ENCODE measurements around the gene GET3. TPM values are rescaled to one million over a fixed set of nuclear protein-coding genes. Genes with fewer than 3 reads are reported as not detected.

Gene GET3
- total RNA-seq, 1 donor = 99.5 TPM

DNA sequence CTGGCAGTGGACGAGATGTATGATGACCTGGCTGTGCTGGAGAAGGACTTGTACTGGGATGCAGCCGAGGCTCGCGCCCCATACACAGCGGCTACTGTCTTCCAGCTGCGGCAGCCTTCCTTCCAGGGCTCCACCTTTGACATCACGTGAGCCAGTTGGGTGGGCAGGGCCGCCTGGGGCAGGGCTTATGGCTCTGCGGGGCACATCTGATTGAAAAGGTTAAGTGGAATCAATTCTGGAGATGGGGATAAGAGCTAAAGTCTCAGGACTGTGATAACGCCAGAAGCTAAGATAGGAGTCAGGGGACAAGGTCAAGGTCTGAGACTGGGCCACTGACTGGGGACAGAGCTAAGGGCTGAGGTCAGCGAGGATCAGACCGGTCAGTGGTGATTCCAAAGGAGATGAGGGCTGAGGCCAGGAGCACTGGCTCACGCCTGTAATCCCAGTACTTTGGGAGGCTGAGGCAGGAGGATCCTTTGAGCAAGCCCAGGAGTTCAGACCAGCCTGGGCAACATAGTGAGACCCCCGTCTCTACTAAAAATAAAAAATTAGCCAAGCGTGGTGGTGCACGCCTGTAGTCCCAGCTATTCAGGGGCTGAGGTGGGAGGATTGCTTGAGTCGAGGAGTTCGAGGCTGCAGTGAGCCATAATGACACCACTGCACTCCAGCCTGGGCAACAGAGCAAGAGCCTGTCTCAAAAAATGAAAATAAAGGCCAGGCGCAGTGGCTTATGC lies 19.0 kb downstream of the GET3 start:
- peaks cover 6% of the 10 kb centered on the region for H3K4me1 ChIP-seq (ENCODE audit: insufficient read depth, low read length)
- no peak overlapping the region for H2AFZ ChIP-seq (ENCODE audit: low read length)
- DNase-seq (ENCODE audit: insufficient read length, low spot score, missing footprints) = peak; percentile 62
- H3K27ac ChIP-seq (ENCODE audit: low read depth, low read length) = no peak overlapping the region
- no peaks in the 10 kb centered on the region for H4K20me1 ChIP-seq (ENCODE audit: insufficient read depth, low read length)
- no peak overlapping the region for H3K4me2 ChIP-seq (ENCODE audit: insufficient read depth, low read length)
- H3K4me3 ChIP-seq (ENCODE audit: insufficient read depth, low read length) = no peak overlapping the region
- peaks cover 9% of the 10 kb centered on the region for H3K27me3 ChIP-seq (ENCODE audit: insufficient read depth, low read length)
- no peaks in the 10 kb centered on the region for H3K79me2 ChIP-seq (ENCODE audit: insufficient read depth, low read length)
- H3K36me3 ChIP-seq (ENCODE audit: insufficient read depth, low read length) = no peaks in the 10 kb centered on the region
- no peaks in the 10 kb centered on the region for H3K9me3 ChIP-seq (ENCODE audit: low read depth, low read length)
- TF ChIP-seq, protein P1, sequence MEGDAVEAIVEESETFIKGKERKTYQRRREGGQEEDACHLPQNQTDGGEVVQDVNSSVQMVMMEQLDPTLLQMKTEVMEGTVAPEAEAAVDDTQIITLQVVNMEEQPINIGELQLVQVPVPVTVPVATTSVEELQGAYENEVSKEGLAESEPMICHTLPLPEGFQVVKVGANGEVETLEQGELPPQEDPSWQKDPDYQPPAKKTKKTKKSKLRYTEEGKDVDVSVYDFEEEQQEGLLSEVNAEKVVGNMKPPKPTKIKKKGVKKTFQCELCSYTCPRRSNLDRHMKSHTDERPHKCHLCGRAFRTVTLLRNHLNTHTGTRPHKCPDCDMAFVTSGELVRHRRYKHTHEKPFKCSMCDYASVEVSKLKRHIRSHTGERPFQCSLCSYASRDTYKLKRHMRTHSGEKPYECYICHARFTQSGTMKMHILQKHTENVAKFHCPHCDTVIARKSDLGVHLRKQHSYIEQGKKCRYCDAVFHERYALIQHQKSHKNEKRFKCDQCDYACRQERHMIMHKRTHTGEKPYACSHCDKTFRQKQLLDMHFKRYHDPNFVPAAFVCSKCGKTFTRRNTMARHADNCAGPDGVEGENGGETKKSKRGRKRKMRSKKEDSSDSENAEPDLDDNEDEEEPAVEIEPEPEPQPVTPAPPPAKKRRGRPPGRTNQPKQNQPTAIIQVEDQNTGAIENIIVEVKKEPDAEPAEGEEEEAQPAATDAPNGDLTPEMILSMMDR (IDR thresholded peaks at IDR 0.05; ENCODE audit: extremely low read depth, low read depth, low read length) = no peak

DNA sequence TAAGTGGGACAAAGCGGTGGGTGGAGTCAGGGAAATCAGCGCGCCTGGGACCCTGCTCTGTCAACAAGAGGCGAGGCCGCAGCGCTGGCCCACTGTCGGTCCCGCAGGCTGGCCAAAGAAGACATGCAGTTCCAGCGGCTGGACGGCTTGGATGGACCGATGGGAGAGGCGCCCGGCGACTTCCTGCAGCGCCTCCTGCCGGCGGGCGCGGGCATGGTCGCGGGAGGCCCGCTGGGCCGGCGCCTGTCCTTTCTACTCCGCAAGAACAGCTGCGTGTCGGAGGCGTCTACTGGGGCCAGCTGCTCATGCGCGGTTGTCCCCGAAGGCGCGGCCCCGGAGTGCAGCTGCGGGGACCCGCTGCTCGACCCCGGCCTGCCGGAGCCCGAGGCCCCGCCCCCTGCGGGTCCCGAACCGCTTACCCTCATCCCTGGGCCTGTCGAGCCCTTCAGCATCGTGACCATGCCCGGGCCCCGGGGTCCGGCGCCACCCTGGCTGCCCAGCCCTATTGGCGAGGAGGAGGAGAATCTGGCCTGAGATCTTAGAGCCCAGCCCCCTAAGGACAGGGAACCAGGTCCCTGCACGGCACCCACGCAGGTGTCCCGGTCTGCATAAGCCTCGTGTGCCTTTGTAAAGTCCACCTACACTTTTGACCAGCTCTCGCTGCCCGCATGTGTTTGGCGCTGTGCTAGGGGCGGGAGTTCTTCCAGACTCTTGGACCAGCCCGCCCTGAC lies 20.4 kb downstream of the GET3 start:
- peak; percentile 99 for DNase-seq (ENCODE audit: insufficient read length, low spot score, missing footprints)
- Histone ChIP-seq H3K79me2 (ENCODE audit: insufficient read depth, low read length) (no peaks in the 10 kb centered on the region), H3K27ac (ENCODE audit: low read depth, low read length) (no peak overlapping the region)

DNA sequence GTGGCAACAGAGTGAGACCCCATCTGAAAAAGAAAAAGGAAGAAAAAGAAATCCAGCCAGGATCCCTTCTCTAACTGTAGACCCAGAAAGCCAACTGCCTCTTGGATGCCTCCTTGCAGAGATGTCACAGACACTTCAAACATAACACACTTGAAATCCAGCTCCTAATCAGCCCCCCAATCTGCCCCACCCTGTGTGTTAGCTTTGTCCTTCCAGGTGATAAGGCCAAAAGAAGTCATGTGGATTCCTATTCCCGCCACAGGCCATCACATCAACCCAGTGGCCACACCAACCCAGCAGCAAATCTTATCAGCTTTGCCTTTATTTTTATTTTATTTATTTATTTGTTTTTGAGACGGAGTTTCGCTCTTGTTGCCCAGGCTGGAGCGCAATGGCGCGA lies 22.4 kb downstream of the GET3 start:
- no peaks in the 10 kb centered on the region for H3K36me3 ChIP-seq (ENCODE audit: insufficient read depth, low read length)
- H3K4me3 ChIP-seq (ENCODE audit: insufficient read depth, low read length) = no peak overlapping the region
- no peaks in the 10 kb centered on the region for H3K27me3 ChIP-seq (ENCODE audit: insufficient read depth, low read length)
- H3K4me2 ChIP-seq (ENCODE audit: insufficient read depth, low read length) = no peak overlapping the region
- no peaks in the 10 kb centered on the region for H4K20me1 ChIP-seq (ENCODE audit: insufficient read depth, low read length)
- H3K4me1 ChIP-seq (ENCODE audit: insufficient read depth, low read length) = peaks cover 6% of the 10 kb centered on the region
- peak; percentile 10 for DNase-seq (ENCODE audit: insufficient read length, low spot score, missing footprints)
- no peaks in the 10 kb centered on the region for H3K79me2 ChIP-seq (ENCODE audit: insufficient read depth, low read length)
- no peaks in the 10 kb centered on the region for H3K9me3 ChIP-seq (ENCODE audit: low read depth, low read length)
- TF ChIP-seq, protein P1 (IDR thresholded peaks at IDR 0.05; ENCODE audit: extremely low read depth, low read depth, low read length) = no peak
- H2AFZ ChIP-seq (ENCODE audit: low read length) = no peak overlapping the region
- H3K27ac ChIP-seq (ENCODE audit: low read depth, low read length) = no peak overlapping the region

More for the DNA sequence above, 20.4 kb downstream of the GET3 start:
- Histone ChIP-seq H3K4me2 (ENCODE audit: insufficient read depth, low read length) (peak overlapping the region; percentile 81), H3K36me3 (ENCODE audit: insufficient read depth, low read length) (no peaks in the 10 kb centered on the region), H2AFZ (ENCODE audit: low read length) (peak overlapping the region; percentile 84), H3K4me3 (ENCODE audit: insufficient read depth, low read length) (peak overlapping the region; percentile 74), H3K4me1 (ENCODE audit: insufficient read depth, low read length) (peaks cover 6% of the 10 kb centered on the region), H3K27me3 (ENCODE audit: insufficient read depth, low read length) (no peaks in the 10 kb centered on the region), H3K9me3 (ENCODE audit: low read depth, low read length) (no peaks in the 10 kb centered on the region), H4K20me1 (ENCODE audit: insufficient read depth, low read length) (no peaks in the 10 kb centered on the region)
- TF ChIP-seq, protein P1 (IDR thresholded peaks at IDR 0.05; ENCODE audit: extremely low read depth, low read depth, low read length) = peak; percentile 83

DNA sequence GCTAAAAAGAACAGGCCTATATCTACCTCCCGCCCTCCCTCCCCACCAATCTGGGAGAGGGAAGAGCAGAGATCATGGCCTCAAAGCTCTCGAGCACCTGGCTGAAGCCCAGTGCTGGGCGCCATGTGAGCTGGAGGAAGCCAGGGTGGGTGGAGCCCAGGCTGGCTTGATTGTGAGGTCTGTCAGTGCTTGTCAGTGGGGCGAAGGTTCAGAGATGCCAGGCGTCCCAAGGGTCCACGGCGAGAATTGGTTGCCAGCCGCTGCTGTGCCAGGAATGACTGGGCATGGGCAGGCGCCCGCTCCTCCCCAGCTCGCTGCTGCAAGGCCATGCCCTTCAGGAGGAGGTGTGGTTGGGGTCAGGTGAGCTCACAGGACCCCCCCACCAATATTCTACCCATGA lies 25.8 kb downstream of the GET3 start:
- Histone ChIP-seq H3K9me3 (ENCODE audit: low read depth, low read length) (no peaks in the 10 kb centered on the region), H4K20me1 (ENCODE audit: insufficient read depth, low read length) (no peaks in the 10 kb centered on the region), H3K27me3 (ENCODE audit: insufficient read depth, low read length) (no peaks in the 10 kb centered on the region), H3K4me2 (ENCODE audit: insufficient read depth, low read length) (no peak overlapping the region), H2AFZ (ENCODE audit: low read length) (no peak overlapping the region), H3K36me3 (ENCODE audit: insufficient read depth, low read length) (no peaks in the 10 kb centered on the region), H3K4me3 (ENCODE audit: insufficient read depth, low read length) (no peak overlapping the region), H3K27ac (ENCODE audit: low read depth, low read length) (no peak overlapping the region), H3K79me2 (ENCODE audit: insufficient read depth, low read length) (no peaks in the 10 kb centered on the region), H3K4me1 (ENCODE audit: insufficient read depth, low read length) (peaks cover under 1% of the 10 kb centered on the region)
- peak; percentile 8 for DNase-seq (ENCODE audit: insufficient read length, low spot score, missing footprints)
- TF ChIP-seq, protein P1 (IDR thresholded peaks at IDR 0.05; ENCODE audit: extremely low read depth, low read depth, low read length) = no peak
